ENCODE results near the gene DDO. TPM values are rescaled to one million over a fixed set of nuclear protein-coding genes. Genes with fewer than 3 reads are reported as not detected.
"Not testable (repeated sequence)": the region's sequence is repeated elsewhere in the genome, so short reads cannot be mapped to it uniquely, and the experiment has no call there.

DDO gene
- total and polyA plus RNA-seq, 9 of the 15 experiments (the other 6 are each of a cell fraction or from before 2014, with no cell fraction given): not detected

DNA sequence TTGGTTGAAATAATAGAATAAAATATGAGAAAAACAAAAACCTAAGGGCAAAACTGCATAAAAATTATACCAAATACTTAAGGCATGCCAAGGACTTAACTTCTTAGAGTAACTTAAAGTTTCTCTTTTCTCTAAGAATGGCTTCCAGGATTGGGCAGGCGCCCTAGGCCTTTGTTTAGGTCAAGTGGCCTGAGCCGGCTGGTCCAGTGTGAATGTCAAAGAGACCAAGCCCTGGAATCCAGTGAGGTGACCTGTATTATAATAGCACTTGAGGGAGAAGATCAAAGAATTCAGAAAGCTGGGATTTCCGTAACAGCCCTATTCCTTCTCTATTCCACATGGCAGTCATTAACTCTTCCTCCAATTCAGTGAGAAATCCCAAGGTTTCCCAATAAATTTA lies 63.8 kb downstream of the DDO start:
- H2AFZ ChIP-seq (ENCODE audit: low read depth, low read length): no peak overlapping the region
- POLR2A ChIA-PET: interaction anchor here (0.6 kb wide), 1 partner anchor 538 kb away, joined by 3 read pairs; no protein-coding TSS in a partner anchor
- H3K9me1 ChIP-seq (ENCODE audit: control insufficient read depth, insufficient read depth, low read length): no peaks in the 10 kb centered on the region
- no TSS peak for BruUV-seq (replicated peaks)
- DNase-seq (ENCODE audit: extremely low read depth in 1 of 4, low spot score in 3 of 4) (no peak), FAIRE-seq (no peak), ATAC-seq (no peak)
- intact Hi-C loops (cut with micrococcal nuclease) (no loop called here), in situ Hi-C loops (cut with MboI) (no loop called here)
- H3K36me3 ChIP-seq (ENCODE audit: control insufficient read depth, insufficient read depth, low read length): no peaks in the 10 kb centered on the region
- H3K4me3 ChIP-seq: no peak overlapping the region
- H3K4me2 ChIP-seq (ENCODE audit: insufficient read depth, low read length): no peak overlapping the region
- H3K27ac ChIP-seq (ENCODE audit: extremely low read depth, low read depth, low read length): no peak overlapping the region
- WGBS (ENCODE audit: insufficient coverage, low coverage, missing lambda C conversion rate): 8% methylated on average over 3 of the region's 3 CpGs
- no peak overlapping the region for H3K9ac ChIP-seq (ENCODE audit: insufficient read depth in 1 of 2, low read depth in 2 of 2, low read length in 2 of 2)
- H3K9me3 ChIP-seq (replicated peaks; ENCODE audit: control insufficient read depth, insufficient read depth, low read depth, low read length): no peaks in the 10 kb centered on the region
- no peaks in the 10 kb centered on the region for H3K4me1 ChIP-seq (replicated peaks in 1 of 2; ENCODE audit: control insufficient read depth in 2 of 2, insufficient read depth in 2 of 2, low read length in 2 of 2)
- no peaks in the 10 kb centered on the region for H3K79me2 ChIP-seq (ENCODE audit: control insufficient read depth, insufficient read depth, low read length)
- CTCF ChIA-PET (ENCODE audit: low intra/inter-chr PET ratio): no interaction called here
- H4K20me1 ChIP-seq (replicated peaks; ENCODE audit: control insufficient read depth, insufficient read depth, low read length): no peaks in the 10 kb centered on the region
- no peak for TF ChIP-seq CBX3 (IDR thresholded peaks at IDR 0.05; ENCODE audit: borderline replicate concordance in 1 of 2, low read length in 2 of 2)
- TF ChIP-seq WHSC1 (IDR thresholded peaks at IDR 0.05; ENCODE audit: low read length): no peak
- no peak for TF ChIP-seq PML (IDR thresholded peaks at IDR 0.05; ENCODE audit: low read length)
- TF ChIP-seq, protein P1, sequence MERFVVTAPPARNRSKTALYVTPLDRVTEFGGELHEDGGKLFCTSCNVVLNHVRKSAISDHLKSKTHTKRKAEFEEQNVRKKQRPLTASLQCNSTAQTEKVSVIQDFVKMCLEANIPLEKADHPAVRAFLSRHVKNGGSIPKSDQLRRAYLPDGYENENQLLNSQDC (CRISPR knock-in tag; IDR thresholded peaks at IDR 0.05): no peak
- TF ChIP-seq, protein P2, sequence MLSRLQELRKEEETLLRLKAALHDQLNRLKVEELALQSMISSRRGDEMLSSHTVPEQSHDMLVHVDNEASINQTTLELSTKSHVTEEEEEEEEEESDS (CRISPR knock-in tag; IDR thresholded peaks at IDR 0.05): no peak
- TF ChIP-seq ZNF3 (CRISPR knock-in tag; IDR thresholded peaks at IDR 0.05): no peak
- TF ChIP-seq, protein P3, sequence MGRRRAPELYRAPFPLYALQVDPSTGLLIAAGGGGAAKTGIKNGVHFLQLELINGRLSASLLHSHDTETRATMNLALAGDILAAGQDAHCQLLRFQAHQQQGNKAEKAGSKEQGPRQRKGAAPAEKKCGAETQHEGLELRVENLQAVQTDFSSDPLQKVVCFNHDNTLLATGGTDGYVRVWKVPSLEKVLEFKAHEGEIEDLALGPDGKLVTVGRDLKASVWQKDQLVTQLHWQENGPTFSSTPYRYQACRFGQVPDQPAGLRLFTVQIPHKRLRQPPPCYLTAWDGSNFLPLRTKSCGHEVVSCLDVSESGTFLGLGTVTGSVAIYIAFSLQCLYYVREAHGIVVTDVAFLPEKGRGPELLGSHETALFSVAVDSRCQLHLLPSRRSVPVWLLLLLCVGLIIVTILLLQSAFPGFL (CRISPR knock-in tag; IDR thresholded peaks at IDR 0.05): no peak
- peaks cover 9 to 21% of the 10 kb centered on the region in 2 experiments for H3K27me3 ChIP-seq (ENCODE audit: control insufficient read depth in 2 of 2, insufficient read depth in 2 of 2, low read length in 2 of 2)

DNA sequence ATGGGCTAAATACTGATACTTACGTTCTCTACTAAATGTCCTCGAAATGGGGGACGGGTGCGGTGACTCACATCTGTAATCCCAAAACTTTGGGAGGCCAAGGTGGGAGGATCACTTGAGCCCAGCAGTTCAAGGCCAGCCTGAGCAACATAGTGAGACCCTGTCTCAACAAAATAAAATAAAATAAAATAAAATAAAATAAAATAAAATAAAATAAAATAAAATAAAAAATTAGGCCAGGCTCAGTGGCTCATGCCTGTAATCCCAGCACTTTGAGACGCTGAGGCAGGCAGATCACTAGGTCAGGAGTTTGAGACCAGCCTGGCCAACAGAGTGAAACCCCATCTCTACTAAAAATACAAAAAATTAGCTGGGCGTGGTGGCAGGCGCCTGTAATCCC lies 64.8 kb downstream of the DDO start:
- H3K4me3 ChIP-seq; H3K36me3 ChIP-seq (ENCODE audit: control insufficient read depth, insufficient read depth, low read length); H3K4me2 ChIP-seq (ENCODE audit: insufficient read depth, low read length); H2AFZ ChIP-seq (ENCODE audit: low read depth, low read length); intact Hi-C loops (cut with micrococcal nuclease); BruUV-seq (replicated peaks); H3K9me3 ChIP-seq (replicated peaks; ENCODE audit: control insufficient read depth, insufficient read depth, low read depth, low read length); H3K79me2 ChIP-seq (ENCODE audit: control insufficient read depth, insufficient read depth, low read length); DNase-seq (ENCODE audit: extremely low read depth in 1 of 4, low spot score in 3 of 4); H3K9ac ChIP-seq (ENCODE audit: insufficient read depth in 1 of 2, low read depth in 2 of 2, low read length in 2 of 2); H4K20me1 ChIP-seq (replicated peaks; ENCODE audit: control insufficient read depth, insufficient read depth, low read length); H3K9me1 ChIP-seq (ENCODE audit: control insufficient read depth, insufficient read depth, low read length); ATAC-seq; H3K4me1 ChIP-seq (replicated peaks in 1 of 2; ENCODE audit: control insufficient read depth in 2 of 2, insufficient read depth in 2 of 2, low read length in 2 of 2); H3K27ac ChIP-seq (ENCODE audit: extremely low read depth, low read depth, low read length); FAIRE-seq; in situ Hi-C loops (cut with MboI); POLR2A ChIA-PET; CTCF ChIA-PET (ENCODE audit: low intra/inter-chr PET ratio): not testable (repeated sequence)
- WGBS (ENCODE audit: insufficient coverage, low coverage, missing lambda C conversion rate): 9% methylated on average over 5 of the region's 7 CpGs
- H3K27me3 ChIP-seq (ENCODE audit: control insufficient read depth in 2 of 2, insufficient read depth in 2 of 2, low read length in 2 of 2): peaks cover 3 to 18% of the 10 kb centered on the region in 2 experiments
